GM15510 (cell line): ENCODE data around the gene STK11.

Source experiments
- POLR2A ChIP-seq: IDR thresholded peaks from 3 replicates; pipeline ENCODE4 v1.6.1; 2011; ENCODE audit warnings: borderline replicate concordance; ENCODE audit not compliant: insufficient read length; ENCODE audit errors: extremely low read depth

STK11 gene

GRCh38 chr19:1275976-1276627, 70.5 kb downstream of the STK11 start:
- no peak for TF ChIP-seq POLR2A

GRCh38 chr19:1276628-1277022, 71.0 kb downstream of the STK11 start:
- no peak for TF ChIP-seq POLR2A

- TF ChIP-seq POLR2A: no peak
Observed at GRCh38 chr19:1277061-1277460, 71.5 kb downstream of the STK11 start.
